GM19193 (cell line): ENCODE results near the gene KCNMB1.

ENCODE experiments used
- POLR2A ChIP-seq: IDR thresholded peaks from 4 replicates; pipeline ENCODE4 v1.6.1; 2011; ENCODE audit not compliant: insufficient read depth, insufficient read length; ENCODE audit errors: extremely low read depth

KCNMB1 gene

DNA sequence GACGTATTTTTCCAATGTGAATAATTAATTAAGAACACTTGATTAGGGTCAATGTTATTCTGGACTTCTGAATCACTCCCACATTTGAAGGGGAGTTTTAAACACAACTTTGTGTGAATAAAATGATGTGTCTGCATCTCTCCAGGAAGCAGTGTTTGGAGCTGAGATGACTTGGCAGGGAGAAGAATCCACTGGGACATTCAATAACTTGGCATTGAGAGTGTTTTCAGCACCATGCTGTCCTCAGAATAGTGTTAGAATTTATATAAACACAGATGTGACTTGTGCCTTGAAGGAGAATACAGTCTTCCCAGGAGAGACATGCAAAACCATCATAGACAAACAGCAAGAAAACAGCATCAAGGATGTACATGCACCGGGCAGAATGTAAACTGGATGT is 32.7 kb upstream of the KCNMB1 start:
- no peak for TF ChIP-seq POLR2A

DNA sequence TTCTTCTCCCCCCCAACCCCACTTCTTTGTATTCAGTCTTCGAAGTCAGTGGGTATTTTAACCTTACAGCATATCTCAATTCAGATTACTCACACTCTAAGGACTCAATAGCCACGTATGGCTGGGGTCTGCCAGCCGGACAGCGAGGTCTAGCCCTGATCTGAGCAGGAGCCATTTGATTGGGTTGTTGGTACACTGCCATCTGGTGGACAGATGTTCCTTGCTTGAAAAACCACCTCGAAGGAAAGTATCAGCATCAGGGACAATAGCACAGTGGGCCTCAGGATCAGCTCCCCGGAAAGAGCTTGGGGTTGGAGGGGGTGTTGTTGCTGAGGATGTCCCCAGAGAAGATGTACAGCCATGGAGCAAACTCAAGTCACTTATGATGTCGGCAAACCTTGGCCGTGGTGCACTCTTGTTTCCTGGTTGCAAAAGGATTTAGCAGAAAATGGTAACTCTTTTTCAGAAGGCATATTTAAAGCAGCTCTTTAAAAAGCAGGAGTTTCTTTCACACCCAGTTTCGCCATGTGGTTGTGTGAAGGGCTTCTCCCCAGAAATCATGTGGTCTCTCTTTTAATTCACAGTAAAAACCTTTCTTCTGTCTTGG is 31.7 kb upstream of the KCNMB1 start:
- no peak for TF ChIP-seq POLR2A

DNA sequence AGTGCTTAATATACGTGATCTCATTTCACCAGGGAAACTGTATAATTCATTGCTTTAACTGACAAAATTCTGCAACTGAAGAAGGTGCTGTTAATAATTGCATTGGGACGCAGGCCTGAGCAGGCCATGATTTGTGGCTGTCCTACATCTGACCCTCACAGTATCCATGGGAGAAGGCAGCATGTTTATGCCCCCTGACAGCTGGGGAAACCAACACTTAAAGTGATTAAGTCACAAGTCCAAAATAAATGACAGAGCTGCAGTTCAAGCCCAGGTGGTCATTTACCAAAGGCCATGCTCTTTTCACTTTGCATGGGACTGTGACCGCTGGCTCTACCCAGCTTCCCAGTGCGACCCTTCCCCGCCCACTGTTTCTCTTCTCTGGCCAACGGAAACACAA is 30.5 kb upstream of the KCNMB1 start:
- no peak for TF ChIP-seq POLR2A

DNA sequence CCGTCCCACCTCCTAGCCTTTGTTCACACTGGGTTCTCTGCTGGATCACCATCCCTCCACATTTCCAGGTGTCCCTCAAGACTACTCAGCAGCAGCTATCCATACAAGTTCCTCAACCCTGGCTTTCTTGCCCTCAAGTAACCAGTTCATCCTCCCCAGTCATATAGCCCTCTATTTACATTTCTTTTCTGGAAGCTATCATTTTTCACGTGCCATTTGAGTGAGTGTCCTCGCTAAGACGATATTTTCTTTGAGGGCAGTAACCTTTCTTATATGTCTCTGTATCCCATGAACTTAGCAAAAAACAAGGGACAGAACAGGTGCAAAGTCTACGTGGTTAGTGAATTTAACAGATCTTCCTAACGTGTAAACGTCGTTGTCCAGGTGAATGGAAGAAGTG is 29.6 kb upstream of the KCNMB1 start:
- TF ChIP-seq POLR2A: no peak

DNA sequence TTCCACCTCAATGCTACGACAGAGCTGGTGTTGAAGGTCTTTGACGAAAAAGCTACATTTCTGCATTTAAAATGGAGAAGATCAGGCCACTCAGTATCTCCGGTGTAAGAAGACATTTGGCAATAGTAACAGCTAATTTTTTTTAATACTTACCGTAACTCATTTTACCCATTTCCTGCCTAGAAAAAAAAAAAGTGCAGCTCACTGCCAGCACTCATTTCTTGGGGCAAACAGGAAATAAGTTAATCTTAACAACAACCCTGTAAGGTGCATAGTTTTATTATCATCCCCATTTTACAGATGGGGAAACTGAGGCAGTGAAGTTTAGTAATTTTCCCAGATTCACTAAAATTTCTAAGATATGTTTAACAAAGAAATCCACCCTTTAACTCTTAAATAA is 27.4 kb upstream of the KCNMB1 start:
- TF ChIP-seq POLR2A: no peak

DNA sequence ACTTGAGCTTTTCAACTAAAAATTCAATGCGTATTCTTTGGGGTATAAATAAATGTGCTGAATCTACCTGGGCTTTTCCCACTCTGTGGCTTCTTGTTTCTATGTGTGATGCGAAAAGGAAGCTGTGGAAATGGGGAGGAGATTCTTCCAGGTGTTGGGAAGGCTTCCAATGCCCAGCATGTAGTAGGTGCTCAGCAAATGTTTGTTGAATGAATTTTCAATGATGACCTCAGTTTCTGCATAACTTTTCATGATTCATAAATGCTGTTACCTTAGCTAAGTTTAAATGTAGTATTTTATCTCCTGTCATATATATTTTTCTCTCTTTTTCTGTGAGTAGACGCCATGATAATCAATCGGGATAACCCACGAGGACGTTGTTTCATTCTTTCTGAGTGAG is 25.6 kb upstream of the KCNMB1 start:
- no peak for TF ChIP-seq POLR2A

DNA sequence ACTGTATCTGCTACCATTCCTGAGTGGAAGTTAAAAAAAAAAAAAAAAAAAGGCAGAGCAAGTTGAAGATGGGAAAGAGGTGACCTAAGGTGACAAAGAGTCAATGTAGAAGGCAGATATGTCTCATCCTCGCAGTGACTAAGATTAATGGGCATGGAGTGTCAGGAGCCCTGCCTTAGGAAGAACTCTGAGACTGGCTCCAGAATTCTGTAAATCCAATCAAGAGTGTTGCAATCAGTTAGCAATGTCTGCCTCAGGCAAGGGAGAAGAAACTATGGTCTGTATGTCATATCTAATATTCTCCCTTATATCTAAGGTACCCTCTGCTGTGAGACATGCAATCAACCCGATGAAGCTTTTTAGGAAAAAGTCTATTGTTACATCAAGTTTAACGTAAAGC is 24.7 kb upstream of the KCNMB1 start:
- TF ChIP-seq POLR2A: no peak

DNA sequence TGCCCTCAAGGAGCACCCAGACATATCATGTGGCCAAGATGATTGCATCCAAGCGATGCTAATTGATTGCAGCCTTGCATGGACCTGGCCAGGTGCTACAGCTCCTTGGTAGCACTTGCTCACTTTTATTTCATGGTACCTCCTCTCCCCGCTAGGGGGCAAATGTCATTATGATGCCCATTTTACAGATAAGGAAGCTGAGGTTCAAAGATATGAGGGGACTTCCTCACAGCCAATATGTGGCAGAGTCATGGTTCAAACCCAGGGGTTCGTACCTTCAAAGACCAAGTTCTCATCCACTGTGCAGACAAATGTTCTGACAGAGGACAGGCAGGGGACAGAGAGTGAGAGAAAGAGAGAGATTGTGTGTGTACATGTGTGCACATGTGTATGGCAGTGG is 21.9 kb upstream of the KCNMB1 start:
- TF ChIP-seq POLR2A: no peak

DNA sequence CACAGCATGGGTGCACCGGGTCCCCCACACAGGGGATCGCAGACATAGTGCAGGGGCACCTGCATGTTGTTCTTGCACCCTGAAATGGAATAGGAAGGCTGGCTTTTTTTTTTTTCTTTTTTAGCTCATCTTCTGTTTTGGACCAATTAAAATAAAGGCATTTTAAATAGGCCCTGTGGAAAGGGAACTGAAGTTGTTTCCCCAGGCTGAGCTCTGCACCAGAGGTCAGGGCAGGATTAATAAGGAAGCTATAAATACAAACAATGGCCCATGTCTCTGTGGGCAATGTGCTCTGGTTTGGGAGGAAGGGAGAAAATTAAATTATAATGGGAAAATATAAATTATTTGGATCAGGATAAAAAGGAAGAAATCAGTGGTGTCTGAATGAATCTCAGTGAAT is 21.2 kb upstream of the KCNMB1 start:
- no peak for TF ChIP-seq POLR2A

DNA sequence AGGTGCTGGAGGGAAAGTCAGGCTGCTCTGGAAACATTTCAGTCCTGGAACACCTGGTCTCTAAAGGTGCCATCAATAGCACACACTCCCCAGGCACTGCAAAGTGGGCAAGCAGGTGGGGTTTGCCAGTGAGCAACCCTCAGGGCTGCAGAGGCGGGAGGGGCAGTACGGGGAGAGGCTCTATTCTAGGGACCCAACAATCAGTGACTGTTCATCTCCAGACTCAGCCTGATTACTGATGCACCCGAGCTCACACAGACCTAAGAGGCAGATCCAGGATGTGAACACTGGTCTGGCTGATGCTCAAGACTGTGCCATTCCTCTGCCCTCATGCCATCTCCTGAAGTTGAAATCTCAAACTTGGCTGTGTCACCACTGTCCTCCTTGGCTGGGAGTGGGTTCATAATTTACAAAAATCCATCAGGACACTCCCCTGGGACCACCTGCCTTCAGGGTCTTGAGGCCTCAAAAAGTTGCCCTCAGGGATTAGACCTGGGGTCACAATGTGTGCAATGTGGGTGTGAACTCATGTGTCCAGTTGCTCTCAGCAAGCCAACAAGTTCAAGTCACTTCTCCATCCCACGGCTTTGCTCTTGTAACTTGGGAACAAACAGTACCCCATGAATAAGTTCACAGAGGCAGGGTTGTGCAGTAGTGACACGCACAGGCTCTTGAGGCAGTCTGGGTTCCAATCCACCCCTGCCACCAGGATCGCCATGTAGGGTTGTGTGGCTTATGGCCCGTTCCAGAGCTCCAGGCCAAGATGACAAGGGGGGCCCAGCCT is 19.9 kb upstream of the KCNMB1 start:
- no peak for TF ChIP-seq POLR2A

DNA sequence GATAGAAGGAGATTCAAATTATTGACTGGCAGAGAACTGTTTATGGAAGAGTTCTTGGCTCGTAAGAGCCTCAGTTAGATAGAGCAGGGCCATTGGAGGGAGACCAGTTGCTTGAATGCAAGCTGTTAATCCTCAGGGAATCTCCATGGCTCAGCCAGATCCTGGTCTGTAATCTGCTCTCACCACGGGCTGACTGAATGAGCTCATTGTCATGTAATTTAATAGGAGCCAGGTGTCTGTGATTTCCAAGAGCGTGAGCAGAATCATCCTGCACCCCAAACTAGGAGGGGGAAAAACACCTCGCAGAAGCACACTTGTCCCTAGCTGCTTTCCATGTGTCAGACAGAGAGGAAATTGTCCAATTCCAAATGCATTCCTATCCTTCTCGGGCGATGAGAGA is 19.1 kb upstream of the KCNMB1 start:
- TF ChIP-seq POLR2A: no peak

DNA sequence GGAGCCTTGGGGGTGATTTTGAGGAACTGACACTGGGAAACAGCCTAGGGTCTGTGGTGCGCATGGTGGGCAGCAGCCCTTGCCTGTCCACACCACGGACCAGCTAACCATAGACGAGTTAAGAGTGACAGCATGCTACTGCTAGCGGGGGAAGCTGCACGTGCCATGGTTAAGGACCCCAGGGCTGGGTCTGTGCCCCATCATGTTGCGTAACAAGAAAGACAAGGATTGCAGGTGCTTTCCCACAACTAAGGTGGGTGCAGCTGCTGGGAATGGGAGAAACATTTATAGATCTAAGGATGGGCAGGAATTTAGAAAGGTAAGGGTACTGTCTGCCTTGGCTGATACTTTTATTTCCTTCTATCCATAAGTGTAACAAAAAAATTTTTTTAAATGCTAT is 17.9 kb upstream of the KCNMB1 start:
- no peak for TF ChIP-seq POLR2A

DNA sequence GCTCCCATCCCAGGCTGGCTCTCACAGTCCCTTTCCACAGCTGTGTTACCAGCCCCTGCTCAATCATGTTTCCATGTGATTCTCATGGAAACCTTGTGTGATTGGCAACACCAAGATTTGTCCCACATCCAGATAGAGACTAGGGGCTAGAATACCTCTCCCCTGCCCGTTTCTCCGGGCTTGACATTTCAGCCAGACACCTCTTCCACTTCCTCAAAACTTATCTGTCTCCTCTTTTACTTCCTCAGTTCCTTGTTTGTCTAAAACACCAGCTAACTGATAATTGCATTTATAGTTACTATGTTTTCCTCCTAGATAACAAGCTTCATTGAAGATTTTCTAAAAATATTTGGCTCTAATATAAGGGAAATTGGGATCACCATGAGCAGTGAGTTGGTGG is 16.6 kb upstream of the KCNMB1 start:
- TF ChIP-seq POLR2A: no peak

DNA sequence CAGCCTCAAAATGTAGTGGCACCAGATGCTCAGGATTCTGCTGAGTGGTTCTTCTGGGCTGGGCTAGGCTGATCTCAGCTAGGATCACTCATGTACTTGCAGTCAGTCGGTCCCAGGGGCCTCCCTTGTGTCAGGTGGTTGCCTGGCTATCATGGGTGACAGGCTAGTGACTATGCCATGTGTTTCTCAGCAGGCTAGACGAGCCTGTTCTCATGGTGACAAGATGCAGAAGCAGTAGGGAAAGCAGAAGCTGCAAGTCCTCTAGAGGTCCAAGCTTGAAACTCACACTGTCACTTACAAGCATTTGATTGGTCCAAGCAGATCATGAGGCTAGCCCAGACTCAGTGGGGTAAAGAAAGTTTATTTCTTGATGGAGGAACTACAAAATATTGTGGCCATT is 15.2 kb upstream of the KCNMB1 start:
- TF ChIP-seq POLR2A: no peak

DNA sequence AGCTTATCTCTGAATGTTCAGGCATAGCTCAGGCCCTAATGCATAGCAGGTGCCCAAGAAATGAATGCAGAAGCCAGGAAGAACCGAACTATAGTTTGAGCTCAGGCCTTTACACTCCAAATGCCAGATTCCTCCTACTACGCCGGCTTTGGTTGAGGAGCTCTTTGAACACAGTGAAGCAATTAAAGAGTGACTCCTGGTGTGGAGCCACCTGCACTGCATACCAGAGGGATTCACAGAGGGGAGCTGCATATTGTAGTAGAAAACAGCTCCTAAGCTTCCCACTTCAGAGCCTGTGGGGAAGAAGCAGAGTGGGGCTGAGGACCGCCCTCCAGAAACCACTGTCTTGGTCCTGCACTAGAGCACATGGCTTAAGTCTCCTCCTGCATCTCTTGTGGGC is 14.5 kb upstream of the KCNMB1 start:
- no peak for TF ChIP-seq POLR2A

DNA sequence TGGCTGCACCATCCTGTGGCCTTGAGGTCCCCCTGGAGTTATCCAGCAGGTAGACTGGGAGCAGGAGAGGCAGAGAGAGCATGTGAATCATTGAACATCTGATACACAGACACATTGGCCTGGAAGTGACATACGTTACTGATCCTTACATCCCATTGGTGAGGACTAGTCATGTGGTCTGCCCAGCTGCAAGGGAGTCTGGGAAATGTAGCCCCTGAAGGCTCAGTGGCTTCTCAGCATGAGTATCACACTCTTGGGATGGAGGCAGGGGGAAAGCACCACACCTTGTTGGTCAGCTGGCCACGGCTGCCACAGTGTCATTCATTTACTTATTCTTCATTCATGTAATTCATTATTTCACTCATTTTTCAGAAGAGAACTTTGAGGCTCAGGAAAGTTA is 13.3 kb upstream of the KCNMB1 start:
- TF ChIP-seq POLR2A: no peak

DNA sequence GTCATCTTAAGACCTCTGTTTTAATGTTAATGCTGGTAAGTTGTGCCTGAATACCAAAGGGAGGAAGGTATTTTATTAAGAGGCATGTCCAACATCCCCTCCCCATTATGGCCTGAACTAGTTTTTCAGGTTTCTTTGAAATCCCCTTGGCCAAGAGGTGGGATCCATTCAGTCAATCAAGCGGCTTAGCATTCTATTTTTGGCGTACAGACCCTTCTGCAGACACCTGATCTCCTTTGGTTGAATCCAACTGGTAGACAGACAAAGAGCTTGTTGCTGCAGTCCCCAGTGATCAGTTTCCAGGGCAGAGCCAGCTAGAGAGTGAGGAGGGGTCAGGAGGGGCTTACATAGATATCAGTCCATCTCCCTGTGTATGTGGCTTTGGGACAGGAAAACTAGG is 7.9 kb upstream of the KCNMB1 start:
- TF ChIP-seq POLR2A: no peak

DNA sequence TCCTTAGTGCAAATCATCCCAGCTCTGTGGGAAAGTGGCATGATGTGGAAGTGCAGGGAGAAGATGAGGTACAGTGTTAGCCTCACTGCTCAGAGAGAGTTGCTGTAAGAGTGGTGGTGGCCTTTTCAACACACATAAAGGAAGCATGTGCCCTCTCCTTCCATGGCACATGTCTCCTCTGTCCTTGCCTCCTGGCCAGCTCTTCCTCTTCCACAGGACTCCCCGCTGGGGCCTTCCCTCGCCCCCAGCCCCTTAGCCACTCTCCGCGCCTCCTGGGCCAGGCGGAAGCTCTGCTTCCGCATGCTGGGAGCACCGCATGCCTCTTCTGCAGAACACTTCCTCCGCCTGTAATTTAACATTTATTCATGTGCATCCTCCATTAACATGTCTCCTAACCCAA is 4.8 kb upstream of the KCNMB1 start:
- TF ChIP-seq POLR2A: no peak

DNA sequence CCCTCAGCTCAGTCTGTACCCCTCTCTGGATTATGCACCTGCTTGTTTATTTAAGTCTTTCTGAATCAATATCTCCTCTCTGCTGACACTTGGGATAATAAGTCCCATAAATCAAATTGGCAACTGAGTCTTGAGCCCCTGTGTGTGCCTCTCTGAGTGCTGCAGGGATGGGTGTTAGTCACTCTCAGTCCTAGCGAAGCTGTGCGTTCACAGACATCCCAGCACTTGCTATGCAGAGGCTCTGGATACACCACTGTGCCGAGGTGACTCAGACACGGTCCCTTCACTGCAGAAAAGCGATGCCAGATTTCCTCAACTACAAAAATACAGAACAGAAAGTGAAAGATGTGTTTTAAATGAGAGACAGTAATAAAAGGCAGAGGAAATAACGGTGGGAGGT is 4.1 kb upstream of the KCNMB1 start:
- no peak for TF ChIP-seq POLR2A
